ENCODE measurements around the gene PPFIA3.
"Not testable (repeated sequence)": the region's sequence is repeated elsewhere in the genome, so short reads cannot be mapped to it uniquely, and the experiment has no call there.

PPFIA3 gene

DNA sequence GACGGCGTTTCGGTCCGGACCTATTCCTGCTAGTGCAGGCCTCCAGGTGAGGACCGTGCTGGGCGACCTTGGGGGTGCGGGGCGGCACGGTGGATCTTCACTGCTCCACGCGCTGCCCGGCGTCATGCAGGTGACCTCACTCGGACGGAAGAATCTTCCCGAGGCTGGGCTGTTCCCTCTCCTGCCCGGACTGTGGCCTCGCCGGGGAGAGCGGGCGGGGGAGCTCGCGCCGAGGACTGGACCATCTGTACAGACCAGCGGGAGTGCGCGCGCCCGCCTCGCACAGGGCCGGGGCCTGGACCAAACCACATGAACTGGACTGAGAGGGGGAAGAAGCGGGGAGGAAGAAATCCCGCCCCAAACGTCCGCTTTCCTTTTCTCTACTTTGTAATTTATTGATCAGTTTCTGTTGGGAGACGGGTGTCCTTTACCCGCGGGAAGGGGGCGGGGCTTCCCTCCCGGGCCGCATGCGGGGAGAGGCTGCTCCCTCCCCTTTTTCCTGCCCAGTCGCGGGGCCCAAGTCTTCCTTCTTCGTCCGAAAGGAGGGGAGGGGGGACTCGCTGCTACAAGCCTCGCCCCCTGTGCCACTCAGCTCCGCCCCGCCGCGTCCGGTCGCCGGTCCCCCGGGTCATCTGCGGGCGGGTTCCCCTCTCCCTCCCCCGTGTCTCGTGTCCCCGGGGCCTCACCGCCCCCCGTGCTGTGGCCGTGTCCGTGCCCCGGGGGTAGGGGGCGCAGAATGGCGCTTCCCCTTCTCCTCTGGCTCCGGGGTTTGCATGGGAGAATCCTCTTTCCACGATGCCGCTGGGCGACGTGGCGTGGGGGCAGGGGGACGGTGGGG is 31.0 kb downstream of the PPFIA3 start:
- DNase-seq (ENCODE audit: low read depth): no peak

DNA sequence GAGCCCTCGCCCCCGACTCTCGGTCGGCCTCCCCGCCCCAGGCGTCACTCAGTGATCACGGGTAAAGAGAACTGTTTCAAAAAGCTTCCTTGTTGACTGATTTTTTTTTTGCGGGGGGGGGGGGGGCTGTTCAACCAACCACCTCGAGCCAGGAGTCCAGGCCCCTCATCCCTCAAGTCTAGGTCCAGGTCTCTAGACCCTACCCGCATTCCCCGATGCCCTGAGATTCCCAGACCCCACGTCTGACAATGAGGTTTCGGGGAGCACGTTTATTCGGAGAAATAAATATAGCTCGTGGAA is 31.6 kb downstream of the PPFIA3 start:
- DNase-seq (ENCODE audit: low read depth): no peak

DNA sequence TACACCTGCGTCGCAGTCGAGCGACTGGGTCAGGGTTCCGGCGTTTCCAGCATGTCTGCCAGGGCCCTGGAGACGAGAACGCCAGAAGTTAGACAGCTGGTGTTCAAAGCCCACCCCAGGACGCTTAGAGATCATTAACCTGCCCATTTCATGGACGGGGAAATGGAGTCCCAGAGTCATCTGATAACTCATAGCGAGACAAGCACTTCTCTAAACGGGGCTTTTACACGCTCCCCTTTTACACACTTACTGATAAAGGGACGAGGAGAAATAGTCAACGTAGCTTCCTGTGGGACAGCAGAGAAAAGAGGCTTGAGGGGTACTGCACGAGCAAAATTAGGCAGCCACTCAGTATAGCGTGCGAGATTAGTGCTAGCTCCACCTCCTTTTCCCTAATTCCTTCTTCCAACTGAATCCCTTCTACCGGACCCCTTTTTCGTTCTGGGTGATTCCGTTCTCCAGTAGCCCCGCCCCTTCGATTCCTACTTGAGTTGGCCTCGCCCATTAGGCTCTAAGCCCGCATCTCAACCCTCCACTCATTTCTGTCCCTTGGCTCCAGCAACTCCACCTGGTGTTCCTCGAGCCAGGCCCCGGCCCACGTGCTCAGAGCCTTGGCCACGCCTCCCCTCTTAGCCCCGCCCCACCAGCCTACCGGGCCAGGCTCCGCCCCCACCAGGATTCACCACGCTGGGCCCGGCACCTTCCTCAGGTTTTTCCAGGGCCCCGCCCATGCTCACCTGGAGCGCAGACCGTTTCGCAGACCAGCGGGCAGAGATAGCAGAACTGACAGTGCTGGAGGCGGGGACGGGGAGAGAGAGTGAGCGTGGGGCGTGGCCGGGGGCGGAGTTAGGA is 32.1 kb downstream of the PPFIA3 start:
- no peak for DNase-seq (ENCODE audit: low read depth)

DNA sequence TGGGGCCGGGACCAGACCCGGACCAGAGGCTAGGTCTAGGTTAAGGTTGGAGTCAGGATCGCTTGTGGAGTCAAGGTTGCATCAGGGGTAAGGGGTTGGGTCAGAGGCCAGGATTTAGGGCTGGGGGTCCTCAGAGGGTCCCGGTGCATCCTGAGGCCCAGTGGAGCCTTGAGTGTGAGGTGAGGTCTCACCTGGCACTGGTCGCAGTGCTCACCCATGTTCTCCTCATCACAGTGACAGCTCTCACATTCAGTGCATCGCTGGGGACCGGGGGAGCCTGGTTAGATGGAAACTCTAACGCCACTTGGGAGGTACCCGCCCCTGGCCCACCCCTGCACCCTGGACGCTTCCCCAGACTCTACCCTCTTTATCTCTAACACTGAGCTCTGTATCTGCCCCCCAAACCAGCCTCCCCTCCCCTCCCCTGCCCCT is 32.8 kb downstream of the PPFIA3 start:
- no peak for DNase-seq (ENCODE audit: low read depth)

DNA sequence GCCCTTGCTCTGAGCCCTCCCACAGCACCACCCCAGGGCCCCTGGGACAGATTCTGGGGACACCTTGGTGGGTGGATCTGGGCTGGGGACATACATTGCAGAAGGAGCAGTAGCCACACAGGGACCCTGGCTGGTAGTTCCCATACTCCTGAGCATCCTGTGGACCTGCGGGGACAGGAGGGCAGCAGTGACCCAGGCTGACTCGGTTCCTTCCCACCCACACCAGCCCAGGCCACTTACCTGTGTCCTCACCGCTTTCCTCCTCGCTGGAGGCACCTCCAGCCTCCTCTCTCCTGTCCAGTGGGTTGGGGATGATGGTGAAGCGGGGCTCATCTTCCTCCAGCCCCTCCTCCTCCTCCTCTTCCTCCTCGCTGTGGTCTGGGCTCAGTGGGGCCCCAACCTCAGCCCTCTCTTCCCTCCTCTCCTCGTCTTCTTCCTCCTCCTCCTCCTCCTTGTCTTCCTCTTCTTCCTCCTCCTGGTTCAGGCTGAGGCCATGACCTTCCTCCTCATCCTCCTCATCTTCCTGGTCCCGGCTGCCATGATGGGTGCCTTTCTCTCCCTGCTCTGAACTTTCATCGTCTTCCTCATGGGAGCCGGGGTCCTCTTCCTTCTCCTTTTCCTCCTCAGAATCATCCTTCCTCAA is 33.9 kb downstream of the PPFIA3 start:
- DNase-seq (ENCODE audit: low read depth): no peak

DNA sequence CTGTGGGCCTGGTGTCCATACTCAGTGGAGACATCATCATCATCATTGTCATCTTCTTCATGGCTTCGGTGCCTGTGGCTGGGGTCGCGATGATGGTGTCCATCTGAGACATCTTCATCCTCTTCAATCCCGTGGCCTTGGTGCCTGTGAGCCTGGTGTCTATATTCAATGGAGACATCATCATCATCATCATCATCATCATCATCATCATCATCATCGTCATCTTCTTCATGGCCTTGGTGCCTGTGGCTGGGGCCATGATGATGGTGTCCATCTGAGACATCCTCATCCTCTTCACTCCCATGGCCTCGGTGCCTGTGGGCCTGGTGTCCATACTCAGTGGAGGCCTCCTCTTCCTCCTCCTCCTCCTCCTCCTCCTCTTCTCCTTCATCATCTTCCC is 34.9 kb downstream of the PPFIA3 start:
- DNase-seq (ENCODE audit: low read depth): no peak

DNA sequence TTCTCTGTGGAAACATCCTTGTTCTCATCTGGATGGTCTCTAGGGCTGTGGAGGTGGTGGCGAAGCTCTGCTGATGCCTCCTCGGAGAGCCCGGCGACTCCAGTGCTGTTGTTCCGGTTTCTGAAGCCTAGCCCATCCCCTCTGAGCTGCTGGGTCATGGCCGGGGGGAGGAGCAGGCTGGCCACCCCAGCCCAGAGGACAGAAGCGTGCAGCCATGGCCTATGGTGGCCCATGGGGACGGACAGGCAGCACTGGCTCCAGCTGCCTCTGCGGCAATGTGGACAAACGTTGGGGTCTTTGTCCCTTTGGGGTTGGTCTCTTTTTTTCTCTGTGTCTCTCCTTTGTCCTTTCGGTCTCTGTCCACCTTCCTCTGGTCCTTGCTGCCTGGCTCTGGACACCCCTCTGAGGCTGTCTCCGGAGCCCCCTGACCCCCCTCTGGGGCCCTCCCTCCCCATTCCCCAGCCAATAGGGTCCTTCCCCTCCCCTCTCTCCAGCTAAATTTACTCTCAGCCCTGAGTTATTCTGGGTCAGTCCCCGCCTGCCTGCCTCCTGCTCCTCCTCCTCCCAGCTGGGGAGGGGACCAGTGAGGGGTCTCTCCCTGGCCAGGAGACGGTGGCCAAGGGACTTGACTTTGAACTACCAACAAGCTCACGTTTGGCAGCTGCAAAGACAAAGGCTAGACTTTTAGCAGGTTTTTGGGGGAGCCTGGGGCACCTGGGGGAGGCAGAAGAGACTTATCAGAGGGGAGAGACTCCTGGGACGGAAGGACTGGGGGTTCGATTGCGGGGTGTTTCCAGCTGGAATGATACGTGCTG is 35.9 kb downstream of the PPFIA3 start, which contains the start of gene HRC:
Gene HRC, minus strand, starts transcription at position 392 of the 815 bp plus-strand sequence. Its CDS starts 159 bp downstream, at position 233.
- no peak for DNase-seq (ENCODE audit: low read depth)

DNA sequence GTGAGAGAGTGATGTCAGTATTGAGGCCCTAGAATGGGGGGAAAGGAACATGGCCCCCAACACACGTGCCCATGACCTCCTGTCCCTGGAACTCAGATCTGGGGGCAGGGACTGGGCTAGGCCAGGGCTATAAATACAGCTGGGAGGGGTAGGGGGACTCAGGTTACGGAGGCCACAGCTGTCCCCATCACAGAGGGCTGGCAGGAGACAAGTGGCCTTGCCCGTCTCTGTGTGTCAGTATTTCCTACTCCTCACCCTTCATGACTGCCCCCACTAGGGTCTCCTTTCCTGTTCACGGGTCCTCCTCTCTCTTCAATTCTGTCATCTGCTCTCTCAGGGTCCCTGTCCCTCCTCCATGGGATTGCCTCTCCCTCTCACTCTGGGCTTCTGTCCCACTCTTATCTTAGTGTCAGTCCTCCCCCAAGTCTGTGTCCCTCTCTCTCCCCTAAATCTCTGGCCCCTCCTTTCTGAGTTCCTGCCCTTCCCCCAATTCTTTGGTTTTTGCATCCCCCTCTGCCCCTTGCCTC is 36.5 kb downstream of the PPFIA3 start:
- no peak for DNase-seq (ENCODE audit: low read depth)

DNA sequence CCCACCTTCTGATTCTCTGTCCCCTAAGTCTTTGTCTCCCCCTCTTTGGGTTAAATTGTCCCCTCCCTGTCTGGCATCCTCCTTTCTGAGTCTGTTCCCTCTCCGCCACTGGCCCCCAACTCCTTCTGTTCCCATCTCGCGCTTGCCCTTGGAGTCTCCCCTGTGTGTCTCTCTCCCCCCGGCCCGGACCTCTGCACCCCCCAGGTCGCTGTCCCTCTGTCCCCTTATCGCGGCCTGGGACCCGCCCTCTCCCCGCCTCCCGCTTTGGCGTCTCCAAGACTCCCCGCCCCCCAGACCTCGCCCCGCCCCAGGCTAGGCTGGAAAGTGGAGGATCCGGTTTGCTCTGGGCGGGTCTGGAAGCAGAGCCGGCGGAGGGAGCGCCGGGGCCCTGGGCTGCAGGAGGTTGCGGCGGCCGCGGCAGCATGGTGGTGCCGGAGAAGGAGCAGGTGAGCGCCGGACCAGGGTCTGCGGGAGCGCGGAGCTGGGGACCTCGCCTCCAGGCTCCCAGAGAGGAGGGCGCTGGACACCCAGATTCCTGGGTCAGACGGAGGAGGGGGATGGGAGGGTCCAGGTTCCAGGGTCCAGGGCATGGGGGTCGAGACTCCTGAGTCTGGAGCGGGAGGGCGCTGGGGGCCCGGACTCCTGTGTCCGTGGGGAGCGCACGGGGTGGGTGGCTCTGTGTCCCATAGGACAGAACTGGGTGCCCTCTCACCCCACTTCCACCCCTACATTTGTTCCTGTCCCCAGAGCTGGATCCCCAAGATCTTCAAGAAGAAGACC is 38.3 kb downstream of the PPFIA3 start, which contains the start of gene TRPM4:
Gene TRPM4, plus strand, starts transcription at position 348 of the 780 bp plus-strand sequence. Its CDS starts 75 bp downstream, at position 423.
- DNase-seq (ENCODE audit: low read depth): no peak

DNA sequence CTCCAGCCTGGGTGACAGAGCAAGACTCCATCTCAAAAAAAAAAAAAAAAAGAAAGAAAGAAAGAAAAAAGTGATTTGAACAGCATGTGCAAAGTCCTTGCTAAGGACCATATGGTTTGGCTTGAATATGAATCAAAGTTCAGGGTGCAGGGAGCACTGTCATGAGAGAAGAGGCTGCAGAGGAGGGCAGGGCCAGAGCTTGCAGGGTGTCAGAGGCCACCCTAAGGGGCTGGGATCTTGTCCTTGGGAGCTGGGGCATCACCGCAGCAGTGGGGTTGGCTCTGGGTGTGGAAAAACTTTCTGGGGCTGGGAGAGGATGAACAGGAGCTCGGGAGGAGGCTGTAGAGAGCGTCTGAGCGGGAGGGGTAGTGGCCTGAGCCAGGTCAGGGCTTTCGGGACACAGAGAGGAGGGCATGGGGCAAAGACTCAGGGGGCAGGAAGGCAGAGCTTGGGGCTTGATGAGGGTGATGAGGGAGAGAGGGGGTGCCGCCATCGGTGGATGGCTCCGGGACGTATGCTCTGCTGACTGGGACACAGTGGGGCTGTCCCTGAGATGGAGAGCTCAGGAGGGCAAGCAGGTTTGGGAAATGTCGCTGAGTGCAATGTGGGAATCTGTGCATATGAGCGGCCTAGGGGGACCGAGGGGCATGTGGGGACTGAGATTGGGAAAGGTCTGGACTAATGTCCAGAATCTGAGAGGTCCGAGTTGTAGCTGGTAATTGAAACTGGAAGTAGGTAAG is 41.3 kb downstream of the PPFIA3 start:
- no peak for DNase-seq (ENCODE audit: low read depth)

DNA sequence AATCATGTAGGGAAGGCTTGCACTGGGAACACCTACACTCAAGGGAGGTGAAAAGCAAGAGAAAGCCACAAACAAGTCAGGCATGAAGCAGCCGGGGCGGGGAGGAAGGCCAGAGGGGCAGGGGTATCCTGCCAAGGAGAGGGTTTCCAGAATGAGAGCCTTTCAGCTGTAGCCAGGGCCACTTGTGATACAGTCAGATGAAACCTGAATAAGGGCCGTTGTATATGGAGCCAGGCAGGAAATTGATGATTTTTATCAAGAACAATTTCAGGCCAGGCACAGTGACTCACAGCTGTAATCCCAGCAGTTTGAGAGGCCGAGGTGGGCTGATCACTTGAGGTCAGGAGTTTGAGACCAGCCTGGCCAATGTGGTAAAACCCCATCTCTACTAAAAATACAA is 42.6 kb downstream of the PPFIA3 start:
- no peak for DNase-seq (ENCODE audit: low read depth)

DNA sequence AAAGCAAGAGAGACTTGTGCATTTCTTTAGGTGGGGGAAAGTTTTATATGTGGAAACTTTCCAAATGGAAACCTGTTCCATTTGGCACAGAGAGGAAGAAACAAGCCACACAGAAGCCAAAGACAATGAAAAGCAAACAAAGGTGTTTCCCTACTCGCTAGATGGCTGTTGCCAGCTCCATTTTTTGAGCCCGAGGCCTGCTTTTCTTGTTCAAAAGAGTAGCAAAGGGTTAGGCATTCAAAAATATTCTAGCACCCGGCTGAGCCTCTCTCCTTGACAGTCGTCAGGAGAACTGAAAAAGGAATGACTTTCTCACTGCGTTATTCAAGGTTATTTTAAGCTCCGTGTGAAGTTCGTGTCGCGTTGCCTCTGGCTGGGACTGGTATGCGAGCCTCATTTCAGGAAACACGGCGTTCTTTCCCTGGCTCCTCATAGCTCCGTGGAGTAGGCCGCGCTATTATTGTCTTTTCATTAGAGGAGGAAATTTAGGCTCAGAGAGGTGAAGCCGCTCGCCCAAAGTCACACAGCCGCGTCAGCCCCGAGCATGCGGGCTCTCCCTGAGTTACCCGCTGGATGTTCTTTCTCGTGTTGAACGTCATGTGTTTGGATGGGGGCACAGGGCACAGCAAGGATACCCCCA is 45.9 kb downstream of the PPFIA3 start:
- no peak for DNase-seq (ENCODE audit: low read depth)

DNA sequence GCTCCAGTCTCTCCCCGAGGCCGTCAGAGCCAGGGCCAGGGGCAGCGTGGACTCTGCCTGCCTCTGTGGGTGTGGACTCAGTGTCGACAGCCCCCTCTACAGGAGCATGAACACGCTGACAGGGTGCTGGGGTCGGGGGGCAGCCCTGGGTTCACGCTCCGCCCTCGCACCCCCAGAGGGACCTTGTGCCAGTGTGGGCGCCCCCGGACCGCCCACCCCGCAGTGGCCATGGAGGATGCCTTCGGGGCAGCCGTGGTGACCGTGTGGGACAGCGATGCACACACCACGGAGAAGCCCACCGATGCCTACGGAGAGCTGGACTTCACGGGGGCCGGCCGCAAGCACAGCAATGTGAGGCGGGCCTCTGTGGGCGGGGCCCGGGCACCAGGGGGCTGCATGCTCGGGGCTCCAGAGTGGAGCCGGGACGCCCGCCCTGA is 46.5 kb downstream of the PPFIA3 start:
- DNase-seq (ENCODE audit: low read depth): no peak

DNA sequence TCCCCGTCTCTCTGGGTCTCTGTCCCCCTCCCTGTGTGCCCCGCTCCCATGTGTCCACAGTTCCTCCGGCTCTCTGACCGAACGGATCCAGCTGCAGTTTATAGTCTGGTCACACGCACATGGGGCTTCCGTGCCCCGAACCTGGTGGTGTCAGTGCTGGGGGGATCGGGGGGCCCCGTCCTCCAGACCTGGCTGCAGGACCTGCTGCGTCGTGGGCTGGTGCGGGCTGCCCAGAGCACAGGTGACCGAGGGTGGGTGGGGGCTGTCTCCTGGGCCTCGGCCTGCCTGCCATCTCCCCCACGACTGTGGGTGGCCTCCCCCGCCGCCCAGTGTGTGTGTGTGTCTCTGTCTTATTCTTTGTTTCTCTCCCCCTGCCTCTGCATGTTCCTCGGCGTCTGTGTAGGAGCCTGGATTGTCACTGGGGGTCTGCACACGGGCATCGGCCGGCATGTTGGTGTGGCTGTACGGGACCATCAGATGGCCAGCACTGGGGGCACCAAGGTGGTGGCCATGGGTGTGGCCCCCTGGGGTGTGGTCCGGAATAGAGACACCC is 48.6 kb downstream of the PPFIA3 start:
- DNase-seq (ENCODE audit: low read depth): no peak

DNA sequence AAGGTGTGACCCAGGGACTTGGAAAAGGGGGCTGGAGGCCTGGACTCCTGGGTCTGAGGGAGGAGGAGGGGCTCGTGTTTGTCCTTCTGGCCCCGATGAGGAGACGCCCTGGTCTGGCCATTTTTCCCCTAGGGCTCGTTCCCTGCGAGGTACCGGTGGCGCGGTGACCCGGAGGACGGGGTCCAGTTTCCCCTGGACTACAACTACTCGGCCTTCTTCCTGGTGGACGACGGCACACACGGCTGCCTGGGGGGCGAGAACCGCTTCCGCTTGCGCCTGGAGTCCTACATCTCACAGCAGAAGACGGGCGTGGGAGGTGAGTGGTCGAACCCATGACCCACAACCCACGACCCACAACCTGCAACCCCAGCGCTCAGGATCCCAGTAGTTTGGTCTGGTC is 49.1 kb downstream of the PPFIA3 start:
- DNase-seq (ENCODE audit: low read depth): no peak

DNA sequence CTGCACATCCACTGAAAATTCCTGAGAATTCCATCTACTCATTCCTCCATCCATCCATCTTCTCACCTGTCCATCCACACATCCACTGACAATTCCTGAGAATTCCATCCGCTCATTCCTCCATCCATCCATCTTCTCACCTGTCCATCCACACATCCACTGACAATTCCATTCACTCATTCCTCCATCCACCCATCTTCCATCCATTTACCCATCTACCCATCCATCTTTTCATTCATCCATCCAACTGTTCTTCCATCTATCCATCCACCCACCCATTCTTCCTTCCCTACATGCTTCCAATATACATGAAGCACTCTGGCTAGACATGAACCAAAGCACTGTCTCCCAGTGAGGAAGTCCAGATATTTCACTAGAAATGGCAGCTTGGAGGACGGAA is 53.9 kb downstream of the PPFIA3 start:
- no peak for DNase-seq (ENCODE audit: low read depth)

DNA sequence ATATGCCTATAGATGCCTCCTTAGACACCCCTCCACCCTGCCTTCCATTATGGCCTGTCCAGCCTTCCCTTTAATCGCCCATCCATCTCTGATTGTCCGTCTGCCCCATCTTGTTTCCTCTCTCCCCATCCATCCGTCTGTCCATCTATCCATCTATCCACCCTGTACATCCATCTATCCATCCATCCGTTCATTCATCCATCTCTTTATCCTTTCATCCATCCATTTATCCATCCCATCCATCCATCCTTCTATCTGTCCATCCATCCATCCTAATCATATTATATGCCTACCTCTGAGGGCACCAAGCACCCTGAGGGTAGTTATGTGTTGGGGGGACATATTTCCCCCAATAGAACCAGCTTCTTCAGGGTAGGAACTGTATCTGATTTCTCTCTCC is 61.3 kb downstream of the PPFIA3 start:
- no peak for DNase-seq (ENCODE audit: low read depth)

DNA sequence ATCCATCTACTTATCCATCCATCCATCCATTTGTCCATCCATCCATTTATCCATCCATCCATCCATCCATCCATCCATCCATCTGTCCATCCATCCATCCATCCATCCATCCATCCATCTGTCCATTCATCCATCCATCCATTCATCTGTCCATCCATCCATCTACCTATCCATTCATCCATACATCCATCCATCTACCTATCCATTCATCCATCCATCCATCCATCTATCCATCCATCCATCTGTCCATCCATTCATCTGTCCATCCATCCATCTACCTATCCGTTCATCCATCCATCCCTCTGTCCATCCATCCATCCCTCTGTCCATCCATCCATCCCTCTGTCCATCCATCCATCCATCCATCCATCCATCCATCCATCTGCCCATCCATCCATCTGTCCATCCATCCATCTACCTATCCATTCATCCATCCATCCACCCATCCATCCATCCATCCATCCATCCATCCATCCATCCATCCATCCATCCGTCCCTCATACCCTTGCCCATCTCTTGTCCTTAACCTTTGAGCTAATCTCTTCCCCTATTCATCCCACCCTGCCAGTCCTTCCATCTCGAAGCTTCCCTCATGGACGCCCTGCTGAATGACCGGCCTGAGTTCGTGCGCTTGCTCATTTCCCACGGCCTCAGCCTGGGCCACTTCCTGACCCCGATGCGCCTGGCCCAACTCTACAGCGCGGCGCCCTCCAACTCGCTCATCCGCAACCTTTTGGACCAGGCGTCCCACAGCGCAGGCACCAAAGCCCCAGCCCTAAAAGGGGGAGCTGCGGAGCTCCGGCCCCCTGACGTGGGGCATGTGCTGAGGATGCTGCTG is 62.9 kb downstream of the PPFIA3 start:
- not testable (repeated sequence) for DNase-seq (ENCODE audit: low read depth)

Measured in activated gamma-delta T cell treated with anti-CD3 and anti-CD28 coated beads, Interleukin-2, amount 50 U/mL, for 16 hours (primary cell).